Testis (tissue), 3 donors: ENCODE results near the gene ESYT2. TPM values are rescaled to one million over a fixed set of nuclear protein-coding genes. Genes with fewer than 3 reads are reported as not detected.

Experiments used
- DNase-seq: peaks from one replicate; pipeline ENCODE4 v3.0.0-alpha.2; 2019
- H3K27ac ChIP-seq, 2 donors: fragments of 200-600 bp; sonication (generic); one replicate each; pipeline ENCODE4 v1.5.1; 2019
- H3K27me3 ChIP-seq: fragments of 200-600 bp; sonication (generic); one replicate; pipeline ENCODE4 v1.5.1; 2019
- H3K36me3 ChIP-seq: fragments of 200-600 bp; sonication (generic); one replicate; pipeline ENCODE4 v1.5.1; 2017; ENCODE audit warnings: low read depth; ENCODE audit errors: missing control alignments
- H3K4me1 ChIP-seq: fragments of 200-600 bp; sonication (generic); one replicate; pipeline ENCODE4 v1.5.1; 2019
- H3K4me3 ChIP-seq, 2 donors: fragments of 200-600 bp; sonication (generic); one replicate each; pipeline ENCODE4 v1.5.1; 2017 to 2019
- H3K9me3 ChIP-seq: fragments of 200-600 bp; sonication (generic); one replicate; pipeline ENCODE4 v1.5.1; 2017
- CTCF ChIP-seq, 3 experiments: fragments of 450-650 bp in 2 of 3; fragments of 200-600 bp in 1 of 3; sonication (generic) in 1 of 3; IDR thresholded peaks; one replicate each; pipeline ENCODE4 v1.5.1; 2016 to 2019; ENCODE audit warnings: antibody characterized with exemption in 3 of 3, mild to moderate bottlenecking in 2 of 3, moderate library complexity in 1 of 3
- POLR2A ChIP-seq: fragments of 450-650 bp; IDR thresholded peaks from one replicate; pipeline ENCODE4 v1.6.1; 2017; ENCODE audit warnings: antibody characterized with exemption, mild to moderate bottlenecking, moderate library complexity
- WGBS, 2 donors: methylation state at CpG; one replicate each; pipeline ENCODE4 v1.1.5; 2018; 5-methylcytosine and 5-hydroxymethylcytosine counted together
- intact Hi-C: fragments of 100-400 bp; cut with DNase I; formaldehyde crosslinking; loops from one replicate; pipeline ENCODE4 v1.15.1; 2023; ENCODE audit warnings: low total_unique reads
- polyA plus RNA-seq: library from polyadenylated mRNA; stranded (reverse); fragments of 350-450 nt; fragmentation: Illumina TruSeq; extraction: RNeasy Lipid Tissue Mini Kit (QIAGEN cat#74804); gene quantifications from one replicate; pipeline ENCODE4 v1.2.3, GENCODE V29; 2014; ENCODE audit warnings: low read depth, low replicate concordance; ENCODE audit not compliant: insufficient read depth
- total RNA-seq, 2 donors: library from RNA; depleted of rRNA; stranded (reverse); fragments of >200 nt; gene quantifications; one replicate each; pipeline ENCODE4 v1.2.3, GENCODE V29; 2016

The ESYT2 gene
- total and polyA plus RNA-seq, 3 donors from 2014 or later: 53.9 to 73.1 (median 61.1) TPM

GRCh38 chr7:158805937-158806336 lies 23.4 kb downstream of the ESYT2 start:
- Histone ChIP-seq H3K9me3 (no peaks in the 10 kb centered on the region), H3K27ac (no peak overlapping the region), H3K4me3 (no peak overlapping the region), H3K27me3 (no peaks in the 10 kb centered on the region), H3K36me3 (no peaks in the 10 kb centered on the region), H3K4me1 (peaks cover 10% of the 10 kb centered on the region)
- no peak for DNase-seq
- 67 to 78% methylated on average over 21 of the region's 21 CpGs for WGBS, 2 donors
- intact Hi-C loops: no loop called here
- TF ChIP-seq CTCF (IDR thresholded peaks at IDR 0.05): no peak
- TF ChIP-seq POLR2A: no peak

- no peaks in the 10 kb centered on the region for H3K27me3 ChIP-seq
- no peak overlapping the region for H3K4me3 ChIP-seq
- no peaks in the 10 kb centered on the region for H3K36me3 ChIP-seq
- H3K9me3 ChIP-seq: no peaks in the 10 kb centered on the region
- peaks cover 10% of the 10 kb centered on the region for H3K4me1 ChIP-seq
- no peak overlapping the region for H3K27ac ChIP-seq
- TF ChIP-seq CTCF (IDR thresholded peaks at IDR 0.05) (no peak), POLR2A (no peak)
- no peak for DNase-seq
- 93 to 94% methylated on average over 2 of the region's 2 CpGs for WGBS, 2 donors
- intact Hi-C loops: no loop called here
These were observed 23.9 kb downstream of the ESYT2 start for GRCh38 chr7:158805414-158805813.

GRCh38 chr7:158804335-158804734 lies 25.0 kb downstream of the ESYT2 start:
- DNase-seq: no peak
- Histone ChIP-seq H3K27me3 (no peaks in the 10 kb centered on the region), H3K27ac (no peak overlapping the region), H3K4me1 (peaks cover 10% of the 10 kb centered on the region), H3K4me3 (no peak overlapping the region), H3K9me3 (no peaks in the 10 kb centered on the region), H3K36me3 (no peaks in the 10 kb centered on the region)
- intact Hi-C loops: no loop called here
- TF ChIP-seq POLR2A (no peak), CTCF (IDR thresholded peaks at IDR 0.05) (no peak)
- WGBS, 2 donors: 87 to 91% methylated on average over 22 of the region's 22 CpGs

- no peak overlapping the region for H3K4me3 ChIP-seq
- H3K9me3 ChIP-seq: no peaks in the 10 kb centered on the region
- 75 to 77% methylated on average over 16 to 26 of the region's 35 CpGs for WGBS, 2 donors
- H3K36me3 ChIP-seq: no peaks in the 10 kb centered on the region
- H3K4me1 ChIP-seq: peaks cover 10% of the 10 kb centered on the region
- no peak for DNase-seq
- no peaks in the 10 kb centered on the region for H3K27me3 ChIP-seq
- intact Hi-C loops: no loop called here
- peak overlapping the region in 1 of 2 donors; percentile 47 for H3K27ac ChIP-seq
- TF ChIP-seq POLR2A (no peak), CTCF (IDR thresholded peaks at IDR 0.05) (no peak)
These were observed 25.8 kb downstream of the ESYT2 start for GRCh38 chr7:158803367-158803969.
